Tibial artery (tissue), 4 donors: ENCODE measurements around the gene CCHCR1.

Experiments used
- DNase-seq, 2 donors: peaks; one replicate each; pipeline ENCODE4 v3.0.0-alpha.2; 2019
- H3K27ac ChIP-seq, 2 donors: fragments of 200-600 bp; sonication (generic) in 1 of 2; 1 replicate in 1 of 2; 2 replicates in 1 of 2; pipeline ENCODE4 v1.5.1; 2018 to 2019; ENCODE audit warnings: mild to moderate bottlenecking in 1 of 2
- H3K27me3 ChIP-seq, 2 donors: fragments of 200-600 bp; sonication (generic) in 1 of 2; one replicate each; pipeline versions ENCODE4 v1.5.1 to v1.6.0; 2016 to 2019
- H3K36me3 ChIP-seq, 3 donors: fragments of 200-600 bp; sonication (generic) in 2 of 3; one replicate each; pipeline ENCODE4 v1.5.1; 2016 to 2019; ENCODE audit warnings: mild to moderate bottlenecking in 2 of 3
- H3K4me1 ChIP-seq, 4 donors: fragments of 200-600 bp; sonication (generic) in 2 of 4; 1 replicate in 3 of 4; 2 replicates in 1 of 4; pipeline ENCODE4 v1.5.1; 2016 to 2019
- H3K4me3 ChIP-seq, 2 donors: fragments of 200-600 bp; sonication (generic) in 1 of 2; 1 replicate in 1 of 2; 2 replicates in 1 of 2; pipeline ENCODE4 v1.5.1; 2018 to 2019; ENCODE audit warnings: mild to moderate bottlenecking in 2 of 2
- H3K9me3 ChIP-seq, 3 donors: fragments of 200-600 bp; sonication (generic) in 1 of 3; one replicate each; pipeline ENCODE4 v1.5.1; 2016 to 2019
- intact Hi-C: fragments of 100-400 bp; cut with DNase I; formaldehyde crosslinking; loops from one replicate; pipeline ENCODE4 v1.15.0; 2023; ENCODE audit warnings: low total_unique reads
- TF ChIP-seq, protein P1 (sequence below), 2 experiments: fragments of 200-600 bp in 1 of 2; fragments of 450-650 bp in 1 of 2; IDR thresholded peaks; one replicate each; pipeline ENCODE4 v1.5.1; 2017 to 2019; ENCODE audit warnings: antibody characterized with exemption in 2 of 2, mild to moderate bottlenecking in 1 of 2, moderate library complexity in 1 of 2

Gene CCHCR1

GRCh38 chr6:31180500-31180899 lies 22.9 kb upstream of the CCHCR1 start:
- Histone ChIP-seq H3K9me3 (no peaks in the 10 kb centered on the region), H3K36me3 (peaks cover 0 to 9% (median 0%) of the 10 kb centered on the region in 3 donors), H3K27ac (peak overlapping the region in 1 of 2 donors; percentile 72), H3K27me3 (no peaks in the 10 kb centered on the region), H3K4me3 (peak overlapping the region; percentile 38 to 54), H3K4me1 (peaks cover 0 to 17% (median 0%) of the 10 kb centered on the region in 4 donors)
- DNase-seq: peak; percentile 32 to 92
- intact Hi-C loops: no loop called here
- TF ChIP-seq, protein P1, sequence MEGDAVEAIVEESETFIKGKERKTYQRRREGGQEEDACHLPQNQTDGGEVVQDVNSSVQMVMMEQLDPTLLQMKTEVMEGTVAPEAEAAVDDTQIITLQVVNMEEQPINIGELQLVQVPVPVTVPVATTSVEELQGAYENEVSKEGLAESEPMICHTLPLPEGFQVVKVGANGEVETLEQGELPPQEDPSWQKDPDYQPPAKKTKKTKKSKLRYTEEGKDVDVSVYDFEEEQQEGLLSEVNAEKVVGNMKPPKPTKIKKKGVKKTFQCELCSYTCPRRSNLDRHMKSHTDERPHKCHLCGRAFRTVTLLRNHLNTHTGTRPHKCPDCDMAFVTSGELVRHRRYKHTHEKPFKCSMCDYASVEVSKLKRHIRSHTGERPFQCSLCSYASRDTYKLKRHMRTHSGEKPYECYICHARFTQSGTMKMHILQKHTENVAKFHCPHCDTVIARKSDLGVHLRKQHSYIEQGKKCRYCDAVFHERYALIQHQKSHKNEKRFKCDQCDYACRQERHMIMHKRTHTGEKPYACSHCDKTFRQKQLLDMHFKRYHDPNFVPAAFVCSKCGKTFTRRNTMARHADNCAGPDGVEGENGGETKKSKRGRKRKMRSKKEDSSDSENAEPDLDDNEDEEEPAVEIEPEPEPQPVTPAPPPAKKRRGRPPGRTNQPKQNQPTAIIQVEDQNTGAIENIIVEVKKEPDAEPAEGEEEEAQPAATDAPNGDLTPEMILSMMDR (IDR thresholded peaks at IDR 0.05): no peak

GRCh38 chr6:31179896-31180295 lies 22.3 kb upstream of the CCHCR1 start:
- H3K36me3 ChIP-seq: peaks cover 0 to 9% (median 0%) of the 10 kb centered on the region in 3 donors
- no peak for DNase-seq
- TF ChIP-seq, protein P1 (IDR thresholded peaks at IDR 0.05): no peak
- H3K27me3 ChIP-seq: no peaks in the 10 kb centered on the region
- intact Hi-C loops: no loop called here
- peak overlapping the region in 1 of 2 donors; percentile 72 for H3K27ac ChIP-seq
- H3K4me1 ChIP-seq: peaks cover 0 to 11% (median 0%) of the 10 kb centered on the region in 4 donors
- peak overlapping the region in 1 of 2 donors; percentile 54 for H3K4me3 ChIP-seq
- H3K9me3 ChIP-seq: no peaks in the 10 kb centered on the region

GRCh38 chr6:31179042-31179386 lies 21.4 kb upstream of the CCHCR1 start:
- intact Hi-C loops: no loop called here
- Histone ChIP-seq H3K36me3 (peaks cover 0 to 9% (median 0%) of the 10 kb centered on the region in 3 donors), H3K27ac (no peak overlapping the region), H3K27me3 (no peaks in the 10 kb centered on the region), H3K9me3 (no peaks in the 10 kb centered on the region), H3K4me3 (no peak overlapping the region), H3K4me1 (peaks cover 0 to 11% (median 0%) of the 10 kb centered on the region in 4 donors)
- DNase-seq: no peak
- TF ChIP-seq, protein P1 (IDR thresholded peaks at IDR 0.05): no peak

DNA sequence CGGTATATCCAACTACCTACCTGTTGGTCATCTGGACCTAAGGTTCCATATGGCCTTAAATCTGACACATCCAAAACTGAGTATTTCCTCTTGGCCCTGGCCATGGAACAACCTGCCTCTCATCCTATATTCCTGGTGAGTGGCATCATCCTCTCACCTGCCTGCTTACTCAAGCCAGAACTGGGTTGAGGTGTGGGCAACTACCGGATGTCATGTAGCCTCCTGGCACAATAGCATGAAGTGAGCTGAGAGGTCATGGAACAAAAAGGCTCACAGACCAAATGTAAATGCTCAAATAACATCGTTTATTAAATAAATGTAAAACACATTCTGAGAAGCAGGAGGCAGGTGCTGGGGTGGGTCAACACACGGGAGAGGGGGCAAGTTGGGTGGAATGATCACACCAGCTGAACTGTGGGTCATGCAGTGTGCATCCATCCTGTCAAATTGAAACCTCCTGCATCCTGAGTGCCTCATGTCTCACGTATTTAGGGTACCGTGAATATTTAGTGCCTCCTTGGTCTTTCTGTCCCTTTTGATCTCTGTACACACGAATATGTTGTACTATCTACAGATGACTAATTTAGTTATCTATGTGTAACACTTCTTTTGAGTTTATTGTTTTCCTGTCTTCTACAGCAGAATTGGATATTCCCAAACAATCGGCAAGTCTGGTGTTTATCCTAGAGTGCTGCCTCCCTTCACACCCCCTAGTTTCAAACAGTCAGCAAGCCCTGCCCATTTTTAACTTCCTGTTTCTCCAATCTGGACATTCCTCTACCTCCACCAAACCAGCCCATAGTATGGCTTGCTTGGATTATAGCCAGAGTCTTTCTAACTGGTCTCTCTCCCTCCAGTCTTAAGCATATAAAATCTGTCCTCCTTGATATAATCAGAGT lies 20.8 kb upstream of the CCHCR1 start:
- DNase-seq: no peak
- Histone ChIP-seq H3K4me3 (no peak overlapping the region), H3K4me1 (peaks cover 0 to 11% (median 0%) of the 10 kb centered on the region in 4 donors), H3K27me3 (no peaks in the 10 kb centered on the region), H3K36me3 (peaks cover 0 to 9% (median 0%) of the 10 kb centered on the region in 3 donors), H3K9me3 (no peaks in the 10 kb centered on the region), H3K27ac (no peak overlapping the region)
- intact Hi-C loops: no loop called here
- TF ChIP-seq, protein P1 (IDR thresholded peaks at IDR 0.05): no peak

DNA sequence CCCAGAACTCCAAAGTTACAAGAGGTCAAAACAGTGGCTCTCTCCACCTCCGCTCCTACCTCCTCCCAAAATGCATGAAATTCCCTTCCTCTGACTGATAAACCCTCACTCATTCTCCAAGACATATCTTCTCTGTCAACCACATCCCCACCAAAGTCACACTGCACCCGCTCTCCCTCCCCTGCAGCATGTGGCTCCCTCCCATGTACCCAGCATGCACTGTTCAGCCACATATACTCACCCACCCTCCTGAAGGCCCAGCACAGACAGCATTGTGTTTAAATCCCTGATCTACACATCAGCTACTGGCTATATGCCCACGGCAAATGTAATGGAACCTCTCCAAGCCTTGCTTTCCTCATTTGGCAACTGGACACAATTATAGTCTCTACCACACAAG lies 18.4 kb upstream of the CCHCR1 start:
- Histone ChIP-seq H3K4me3 (no peak overlapping the region), H3K4me1 (peaks cover 0 to 9% (median 0%) of the 10 kb centered on the region in 4 donors), H3K36me3 (peaks cover 0 to 9% (median 0%) of the 10 kb centered on the region in 3 donors), H3K27me3 (no peaks in the 10 kb centered on the region), H3K9me3 (no peaks in the 10 kb centered on the region), H3K27ac (no peak overlapping the region)
- TF ChIP-seq, protein P1 (IDR thresholded peaks at IDR 0.05): no peak
- intact Hi-C loops: no loop called here
- no peak for DNase-seq
